ENCODE results near the gene SH3GLB2. TPM values are rescaled to one million over a fixed set of nuclear protein-coding genes. Genes with fewer than 3 reads are reported as not detected.

SH3GLB2 gene
- total and polyA plus RNA-seq, 2 of the 8 experiments (the other 6 are each of a cell fraction or from before 2014, with no cell fraction given): 52.7 to 79.9 TPM

DNA sequence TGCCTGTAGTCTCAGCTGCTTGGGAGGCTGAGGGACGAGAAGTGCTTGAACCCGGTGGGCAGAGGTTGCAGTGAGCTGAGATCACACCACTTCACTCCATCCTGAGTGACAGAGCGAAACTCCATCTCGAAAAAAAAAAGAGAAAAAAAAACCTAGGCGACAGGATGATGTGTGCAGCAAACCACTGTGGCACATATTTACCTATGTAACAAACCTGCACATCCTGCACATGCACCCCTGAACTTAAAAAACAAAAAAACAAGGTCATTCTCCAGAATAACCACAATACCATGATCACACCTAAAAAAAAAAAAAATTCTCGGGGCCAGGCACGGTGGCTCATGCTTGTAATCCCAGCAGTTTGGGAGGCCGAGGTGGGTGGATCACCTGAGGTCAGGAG lies 45.3 kb upstream of the SH3GLB2 start (continued):
- TF ChIP-seq CHD7 (IDR thresholded peaks at IDR 0.05; ENCODE audit: insufficient replicate concordance, low read length) (no peak), TAF7 (optimal IDR thresholded peaks at IDR 0.05; ENCODE audit: borderline replicate concordance, low read depth, low read length) (no peak)
